Mucosa of descending colon (tissue), 3 donors: ENCODE measurements around the gene RBFA. TPM values are rescaled to one million over a fixed set of nuclear protein-coding genes. Genes with fewer than 3 reads are reported as not detected.

ENCODE experiments used
- ATAC-seq: fragments of 200-7000 bp; cut with Tn5 transposase; one replicate; pipeline ENCODE4 v1.9.1; 2020; ENCODE audit warnings: mild to moderate bottlenecking, moderate library complexity
- DNase-seq, 3 donors: peaks; one replicate each; pipeline ENCODE4 v3.0.0-alpha.2; 2020
- H3K36me3 ChIP-seq: fragments of 200-600 bp; one replicate; pipeline ENCODE4 v1.8.0; 2021; ENCODE audit warnings: low read depth, mild to moderate bottlenecking
- H3K4me1 ChIP-seq: fragments of 200-600 bp; one replicate; pipeline ENCODE4 v1.8.0; 2021; ENCODE audit warnings: low read depth, mild to moderate bottlenecking
- H3K4me3 ChIP-seq: fragments of 200-600 bp; one replicate; pipeline ENCODE4 v1.8.0; 2021; ENCODE audit warnings: mild to moderate bottlenecking
- H3K9me3 ChIP-seq: fragments of 200-600 bp; one replicate; pipeline ENCODE4 v1.8.0; 2021; ENCODE audit warnings: mild to moderate bottlenecking
- intact Hi-C, 2 donors: fragments of 100-400 bp; cut with DNase I in 1 of 2; cut with micrococcal nuclease in 1 of 2; formaldehyde crosslinking; loops; one replicate each; pipeline versions ENCODE4 v1.11.0 to v1.11.1; 2022; cut with DNase I, micrococcal nuclease
- total RNA-seq, 3 donors: library from RNA; stranded (reverse); fragmentation: NEBNext Ultra II Directional in 2 of 3; extraction: Animal tissue kit (Norgen Biotek cat#: 25700) in 2 of 3; gene quantifications; one replicate each; pipeline versions ENCODE4 v1.2.1 to v1.2.4, GENCODE V29; 2021 to 2023
- TF ChIP-seq, protein P1 (sequence below): fragments of 200-600 bp; IDR thresholded peaks from one replicate; pipeline ENCODE4 v1.8.0; 2022; ENCODE audit warnings: antibody characterized with exemption, mild to moderate bottlenecking
- donor health status: DM: no; HTN: no; CAD: no; lungs with moderate emphysema.
- donor health status: DM: no; HTN: no; CAD: no.
- donor health status: DM: no; HTN: yes; CAD: no.

The RBFA gene
- total RNA-seq, 3 donors from 2014 or later: 14.5 to 19.1 (median 18.4) TPM

DNA sequence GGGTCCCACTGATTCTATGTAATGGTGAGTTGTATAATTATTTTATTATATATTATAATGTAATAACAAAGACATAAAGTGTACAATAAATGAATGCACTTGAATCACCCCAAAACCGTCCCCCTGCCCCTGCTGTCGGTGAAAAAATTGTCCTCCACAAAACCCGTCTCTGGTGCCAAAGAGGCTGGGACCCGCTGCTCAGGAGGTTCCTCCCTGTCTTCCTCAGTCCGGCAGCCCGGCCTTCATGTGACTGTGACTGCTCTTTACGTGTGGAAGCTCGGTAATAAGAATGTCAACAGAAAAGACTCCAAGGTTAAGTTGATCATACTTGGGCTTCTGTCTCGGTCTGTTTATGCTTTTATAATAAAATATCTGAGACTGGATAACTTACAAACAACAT lies 42.1 kb downstream of the RBFA start:
- Histone ChIP-seq H3K9me3 (no peaks in the 10 kb centered on the region), H3K4me3 (no peak overlapping the region), H3K36me3 (no peaks in the 10 kb centered on the region), H3K4me1 (no peaks in the 10 kb centered on the region)
- ATAC-seq (no peak), DNase-seq (no peak)
- intact Hi-C loops: no loop called here
- TF ChIP-seq, protein P1, sequence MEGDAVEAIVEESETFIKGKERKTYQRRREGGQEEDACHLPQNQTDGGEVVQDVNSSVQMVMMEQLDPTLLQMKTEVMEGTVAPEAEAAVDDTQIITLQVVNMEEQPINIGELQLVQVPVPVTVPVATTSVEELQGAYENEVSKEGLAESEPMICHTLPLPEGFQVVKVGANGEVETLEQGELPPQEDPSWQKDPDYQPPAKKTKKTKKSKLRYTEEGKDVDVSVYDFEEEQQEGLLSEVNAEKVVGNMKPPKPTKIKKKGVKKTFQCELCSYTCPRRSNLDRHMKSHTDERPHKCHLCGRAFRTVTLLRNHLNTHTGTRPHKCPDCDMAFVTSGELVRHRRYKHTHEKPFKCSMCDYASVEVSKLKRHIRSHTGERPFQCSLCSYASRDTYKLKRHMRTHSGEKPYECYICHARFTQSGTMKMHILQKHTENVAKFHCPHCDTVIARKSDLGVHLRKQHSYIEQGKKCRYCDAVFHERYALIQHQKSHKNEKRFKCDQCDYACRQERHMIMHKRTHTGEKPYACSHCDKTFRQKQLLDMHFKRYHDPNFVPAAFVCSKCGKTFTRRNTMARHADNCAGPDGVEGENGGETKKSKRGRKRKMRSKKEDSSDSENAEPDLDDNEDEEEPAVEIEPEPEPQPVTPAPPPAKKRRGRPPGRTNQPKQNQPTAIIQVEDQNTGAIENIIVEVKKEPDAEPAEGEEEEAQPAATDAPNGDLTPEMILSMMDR: no peak

DNA sequence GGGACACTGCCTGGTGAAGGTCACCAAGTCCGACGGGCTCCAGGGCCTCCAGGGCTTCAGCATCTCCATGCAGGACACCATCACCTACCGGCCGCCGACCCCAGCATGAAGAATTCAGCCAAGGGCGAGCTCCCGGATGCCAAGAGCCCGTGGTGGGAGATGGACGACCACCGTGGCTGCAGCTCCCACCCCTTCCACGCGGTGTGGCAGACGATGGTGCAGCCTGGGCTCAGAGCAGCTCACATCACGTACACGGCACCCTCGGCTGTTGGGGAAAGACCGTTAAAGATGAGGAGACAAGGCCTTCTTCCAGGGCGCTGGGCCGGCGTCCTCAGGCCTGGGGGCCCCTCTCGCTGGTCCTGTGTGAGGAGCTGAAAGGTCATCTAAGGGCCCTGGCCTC lies 43.6 kb downstream of the RBFA start:
- Histone ChIP-seq H3K9me3 (no peaks in the 10 kb centered on the region), H3K36me3 (no peaks in the 10 kb centered on the region), H3K4me1 (no peaks in the 10 kb centered on the region), H3K4me3 (no peak overlapping the region)
- TF ChIP-seq, protein P1: no peak
- ATAC-seq: no peak
- intact Hi-C loops: no loop called here
- DNase-seq: no peak

Other genes starting within 250 kb of the RBFA start
- gene KCNG2, start 236.5 kb upstream of the RBFA start, total RNA-seq: under 1 TPM in 1 of 3 donors, not detected in 2; 0.19 TPM
- 10 to 100 TPM; 54.5 to 90.1 (median 68.6) TPM for gene SLC66A2, start 82.8 kb upstream of the RBFA start, total RNA-seq
- gene HSBP1L1, start 69.8 kb upstream of the RBFA start, total RNA-seq: 10 to 100 TPM; 33.8 to 73.7 (median 68.4) TPM
- gene TXNL4A, start 45.9 kb upstream of the RBFA start, total RNA-seq: 10 to 100 TPM; 64.1 to 83.4 (median 76.7) TPM
- gene ADNP2, start 74.8 kb downstream of the RBFA start, total RNA-seq: 10 to 100 TPM; 16.7 to 18.3 (median 17.7) TPM
- 1 to 10 TPM in 2 of 3 donors, under 1 TPM in 1; 0.58 to 8.5 (median 2.0) TPM for gene PARD6G, start 213.1 kb downstream of the RBFA start, total RNA-seq